Measurements from ENCODE around the gene TAOK3.
"Not testable (repeated sequence)": the region's sequence is repeated elsewhere in the genome, so short reads cannot be mapped to it uniquely, and the experiment has no call there.

DNA sequence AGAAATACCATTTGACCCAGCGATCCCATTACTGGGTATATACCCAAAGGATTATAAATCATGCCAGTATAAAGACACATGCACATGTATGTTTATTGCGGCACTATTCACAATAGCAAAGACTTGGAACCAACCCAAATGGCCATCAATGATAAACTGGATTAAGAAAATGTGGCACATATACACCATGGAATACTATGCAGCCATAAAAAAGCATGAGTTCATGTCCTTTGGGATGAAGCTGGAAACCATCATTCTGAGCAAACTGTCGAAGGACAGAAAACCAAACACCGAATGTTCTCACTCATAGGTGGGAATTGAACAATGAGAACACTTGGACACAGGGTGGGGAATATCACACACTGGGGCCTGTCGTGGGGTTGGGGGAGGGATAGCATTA lies 243.3 kb downstream of the TAOK3 start:
- not testable (repeated sequence) for TF ChIP-seq POLR2A (IDR thresholded peaks at IDR 0.05)
- TF ChIP-seq, protein P1, sequence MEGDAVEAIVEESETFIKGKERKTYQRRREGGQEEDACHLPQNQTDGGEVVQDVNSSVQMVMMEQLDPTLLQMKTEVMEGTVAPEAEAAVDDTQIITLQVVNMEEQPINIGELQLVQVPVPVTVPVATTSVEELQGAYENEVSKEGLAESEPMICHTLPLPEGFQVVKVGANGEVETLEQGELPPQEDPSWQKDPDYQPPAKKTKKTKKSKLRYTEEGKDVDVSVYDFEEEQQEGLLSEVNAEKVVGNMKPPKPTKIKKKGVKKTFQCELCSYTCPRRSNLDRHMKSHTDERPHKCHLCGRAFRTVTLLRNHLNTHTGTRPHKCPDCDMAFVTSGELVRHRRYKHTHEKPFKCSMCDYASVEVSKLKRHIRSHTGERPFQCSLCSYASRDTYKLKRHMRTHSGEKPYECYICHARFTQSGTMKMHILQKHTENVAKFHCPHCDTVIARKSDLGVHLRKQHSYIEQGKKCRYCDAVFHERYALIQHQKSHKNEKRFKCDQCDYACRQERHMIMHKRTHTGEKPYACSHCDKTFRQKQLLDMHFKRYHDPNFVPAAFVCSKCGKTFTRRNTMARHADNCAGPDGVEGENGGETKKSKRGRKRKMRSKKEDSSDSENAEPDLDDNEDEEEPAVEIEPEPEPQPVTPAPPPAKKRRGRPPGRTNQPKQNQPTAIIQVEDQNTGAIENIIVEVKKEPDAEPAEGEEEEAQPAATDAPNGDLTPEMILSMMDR (IDR thresholded peaks at IDR 0.05): not testable (repeated sequence)

Measured in Peyer's patch (tissue), 4 donors.